GM20431 (cell line): ENCODE data around the gene COMMD10.
"Not testable (repeated sequence)": the region's sequence is repeated elsewhere in the genome, so short reads cannot be mapped to it uniquely, and the experiment has no call there.

Experiments used
- in situ Hi-C: fragments of 300-500 bp; cut with MseI, MboI; formaldehyde crosslinking; loops from one replicate; pipeline ENCODE4 v1.15.0; 2020; ENCODE audit warnings: low sequenced_read_pairs; ENCODE audit not compliant: unreplicated experiment

Gene COMMD10

DNA sequence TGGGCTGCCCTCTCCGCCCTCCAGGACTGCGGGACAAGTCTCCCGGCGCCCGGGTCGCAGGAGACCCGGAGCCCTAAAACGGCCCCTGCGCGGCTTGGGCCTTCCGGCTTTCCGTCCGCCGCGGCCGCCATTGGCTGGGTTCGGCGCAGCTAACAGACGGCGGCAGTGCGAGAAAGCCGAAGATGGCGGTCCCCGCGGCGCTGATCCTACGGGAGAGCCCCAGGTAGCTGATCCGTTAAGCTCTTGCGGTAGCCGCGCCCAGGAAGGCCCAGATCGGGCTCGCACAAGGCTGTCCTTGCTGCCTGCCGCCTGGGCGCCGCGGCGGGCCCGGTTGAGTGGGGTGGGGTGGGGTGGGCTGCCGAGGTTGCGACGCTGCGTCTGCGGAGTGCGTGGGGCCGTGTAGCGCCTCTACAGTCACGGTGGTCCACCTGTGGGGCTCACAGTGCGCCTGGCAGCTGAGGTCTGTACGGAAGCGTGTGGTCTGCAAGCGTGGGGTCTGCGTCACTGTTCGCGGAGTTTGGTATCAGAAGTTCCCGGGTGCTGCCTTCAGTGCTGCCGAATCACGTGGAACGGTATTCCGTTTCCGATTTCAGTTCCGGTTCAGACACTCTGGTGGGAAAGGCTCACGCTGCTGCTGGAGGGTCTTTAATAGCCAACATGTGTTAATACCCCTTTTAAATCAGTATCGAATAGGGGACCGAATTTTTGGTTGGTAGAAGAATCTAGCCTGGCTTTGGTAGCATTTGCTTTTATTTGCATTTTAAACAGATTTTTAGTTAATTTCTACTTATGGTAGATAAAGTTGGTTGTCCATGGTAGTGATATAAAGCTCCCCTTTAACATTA lies at the start of gene COMMD10:
COMMD10 (plus strand) TSS at position 155 of the 845 bp plus-strand sequence.
- in situ Hi-C loops = no loop called here

GRCh38 chr5:116035123-116035522 lies 49.7 kb upstream of the COMMD10 start:
- in situ Hi-C loops = no loop called here

- in situ Hi-C loops = no loop called here
Measured at GRCh38 chr5:116037236-116037822, 47.5 kb upstream of the COMMD10 start.

DNA sequence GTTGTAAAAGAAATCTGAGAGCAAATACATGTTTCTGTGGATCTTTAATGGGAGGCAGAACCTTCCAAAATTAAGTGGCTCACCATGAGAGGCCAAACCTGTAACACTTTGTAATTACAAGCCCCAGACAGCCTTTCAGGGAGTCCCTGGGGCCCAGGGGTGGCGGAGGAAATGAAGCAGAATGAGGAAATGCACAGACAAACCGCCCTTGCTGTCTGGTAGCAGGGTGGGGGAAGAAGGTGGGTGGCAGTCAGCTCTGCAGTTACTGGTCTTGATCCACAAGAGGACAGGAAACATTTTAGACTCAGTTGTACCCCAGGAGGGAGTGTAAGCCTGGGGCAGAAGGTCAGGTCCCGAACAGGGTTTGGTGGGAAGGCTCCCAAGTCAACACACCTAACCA lies 46.0 kb upstream of the COMMD10 start:
- in situ Hi-C loops = no loop called here

DNA sequence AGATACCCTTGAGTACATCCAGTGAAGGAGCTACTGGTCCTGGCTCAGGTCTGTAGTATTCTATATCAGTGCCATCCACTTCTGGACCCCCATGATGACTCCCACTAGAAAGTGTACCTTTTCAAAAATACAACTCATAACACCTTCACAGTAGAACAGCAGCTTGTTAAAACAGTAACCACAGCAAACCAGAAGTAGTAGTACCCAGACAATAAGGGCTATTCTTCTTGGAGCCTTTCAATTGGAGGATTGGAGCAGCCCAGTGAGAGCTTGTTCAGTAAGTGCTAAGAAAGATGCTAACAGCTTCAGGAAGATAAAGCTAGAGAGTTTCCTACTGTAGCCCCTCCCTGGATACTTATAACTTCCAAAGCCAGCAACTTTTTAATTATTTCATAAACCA lies 42.5 kb upstream of the COMMD10 start:
- in situ Hi-C loops = no loop called here

- in situ Hi-C loops = no loop called here
Measured at GRCh38 chr5:116044073-116044472, 40.8 kb upstream of the COMMD10 start.

- in situ Hi-C loops = no loop called here
Measured at GRCh38 chr5:116045821-116046220, 39.0 kb upstream of the COMMD10 start.

DNA sequence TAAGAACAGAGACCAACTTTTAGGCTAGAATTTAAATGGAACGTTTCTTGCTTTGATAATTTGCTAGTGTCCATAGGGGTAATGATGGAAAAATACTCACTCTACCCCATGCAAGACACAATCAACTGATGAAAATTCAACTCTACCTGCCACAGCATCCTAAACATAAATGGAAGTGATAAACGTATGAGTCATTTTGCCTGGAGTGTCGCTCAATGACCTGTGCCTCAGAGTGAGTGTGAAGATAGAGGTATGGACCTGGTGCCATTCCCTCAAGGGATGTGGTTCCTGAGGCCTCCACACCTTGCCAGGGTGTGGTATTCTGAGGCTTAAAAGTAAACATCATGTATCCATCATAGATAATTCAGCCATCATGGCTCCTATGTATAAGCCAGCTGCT lies 38.6 kb upstream of the COMMD10 start:
- in situ Hi-C loops = no loop called here

GRCh38 chr5:116046823-116047222 lies 38.0 kb upstream of the COMMD10 start:
- in situ Hi-C loops = no loop called here

- in situ Hi-C loops = loop anchor here (25.0 kb wide), 1 partner anchor 221 kb away; the partner anchor contains the start of genes AP3S1 and ATG12
Measured at GRCh38 chr5:116058346-116058936, 26.4 kb upstream of the COMMD10 start.

- in situ Hi-C loops = loop anchor here (25.0 kb wide), 1 partner anchor 225 kb away; the partner anchor contains the start of genes AP3S1 and ATG12
Measured at GRCh38 chr5:116062352-116062751, 22.5 kb upstream of the COMMD10 start.

- in situ Hi-C loops = loop anchor here (25.0 kb wide), 1 partner anchor 227 kb away; the partner anchor contains the start of genes AP3S1 and ATG12
Measured at GRCh38 chr5:116063950-116064349, 20.9 kb upstream of the COMMD10 start.

- in situ Hi-C loops = loop anchor here (25.0 kb wide), 1 partner anchor 231 kb away; the partner anchor contains the start of genes AP3S1 and ATG12
Measured at GRCh38 chr5:116068028-116068632, 16.7 kb upstream of the COMMD10 start.

- in situ Hi-C loops = loop anchor here (25.0 kb wide), 1 partner anchor 234 kb away; the partner anchor contains the start of genes AP3S1 and ATG12
Measured at GRCh38 chr5:116071211-116071610, 13.6 kb upstream of the COMMD10 start.

GRCh38 chr5:116075191-116075831 lies 9.5 kb upstream of the COMMD10 start:
- in situ Hi-C loops = no loop called here

DNA sequence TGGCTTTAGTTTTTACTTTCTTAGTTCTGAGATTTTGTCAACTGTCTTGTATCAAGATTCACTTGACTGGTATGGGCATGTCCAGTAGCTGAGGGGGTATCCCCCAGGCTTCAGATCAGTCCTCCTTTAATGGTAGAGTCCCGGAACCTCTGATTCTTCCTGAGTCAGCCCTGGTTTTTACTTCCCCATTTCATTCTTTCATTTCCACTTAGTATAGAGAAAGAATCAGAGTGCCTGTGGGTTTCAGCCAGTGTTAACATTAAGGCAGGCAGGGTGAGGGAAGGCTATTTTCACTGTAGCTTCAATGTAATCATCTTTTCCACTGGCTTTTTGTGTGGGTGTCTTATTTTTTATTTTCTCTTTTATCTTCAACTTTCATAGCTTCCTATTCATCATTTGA lies 8.3 kb upstream of the COMMD10 start:
- in situ Hi-C loops = no loop called here

DNA sequence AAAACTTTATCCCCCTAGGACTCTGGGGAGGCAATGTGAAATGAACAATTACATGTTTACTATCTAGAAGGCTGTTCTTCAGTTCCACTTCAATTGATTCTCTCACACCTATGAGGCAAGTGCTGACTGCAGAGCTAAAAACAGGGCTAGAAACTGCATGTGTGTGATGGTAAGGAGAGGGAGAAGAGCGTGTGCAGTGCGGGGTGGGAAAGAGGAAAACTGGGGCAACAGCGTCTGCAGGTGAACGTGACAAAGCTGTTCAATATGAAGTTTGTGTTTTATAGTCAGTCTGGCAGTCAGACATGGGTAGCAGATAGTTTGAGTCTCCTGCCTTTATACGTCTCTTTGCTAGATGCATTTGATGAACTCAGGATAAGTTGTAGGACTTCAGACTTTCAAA lies 6.6 kb upstream of the COMMD10 start:
- in situ Hi-C loops = no loop called here

GRCh38 chr5:116084287-116084691 lies 536 bp upstream of the COMMD10 start:
- in situ Hi-C loops = no loop called here

DNA sequence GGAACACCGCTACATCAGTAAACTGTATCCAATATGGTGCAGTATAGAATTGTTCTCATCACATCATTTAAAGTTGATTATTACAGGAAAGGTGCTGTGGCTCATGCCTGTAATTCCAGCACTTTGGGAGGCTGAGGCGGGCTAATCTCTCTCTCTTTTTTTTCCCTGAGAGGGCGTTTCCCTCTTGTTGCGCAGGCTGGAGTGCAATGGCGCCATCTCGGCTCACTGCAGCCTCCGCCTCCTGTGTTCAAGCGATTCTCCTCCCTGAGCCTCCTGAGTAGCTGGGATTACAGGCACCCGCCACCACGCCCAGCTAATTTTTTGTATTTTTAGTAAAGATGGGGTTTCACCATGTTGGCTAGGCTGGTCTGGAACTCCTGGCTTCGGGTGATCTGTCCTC lies 1.5 kb downstream of the COMMD10 start:
- in situ Hi-C loops = not testable (repeated sequence)

DNA sequence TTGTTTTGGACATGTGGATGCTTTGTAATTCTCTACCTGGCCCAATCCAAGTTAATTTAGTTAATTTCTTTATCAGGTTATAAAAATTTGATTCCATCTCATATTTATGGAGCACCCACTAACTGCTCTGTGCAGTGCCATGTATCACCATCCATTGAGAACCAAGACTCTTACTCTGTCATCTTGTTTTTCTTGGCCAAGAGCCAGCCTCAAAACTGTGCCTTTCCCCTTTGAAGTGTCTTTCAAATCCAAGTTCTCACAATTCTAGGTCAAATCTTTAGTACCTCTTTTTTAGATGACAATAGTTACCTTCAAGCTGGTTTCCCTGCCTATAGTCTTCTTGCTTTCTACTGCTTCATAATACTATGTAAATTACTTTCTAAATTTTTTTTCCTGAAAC lies 3.2 kb downstream of the COMMD10 start:
- in situ Hi-C loops = no loop called here
